ENCODE measurements around the gene DOCK9.

GRCh38 chr13:98785405-98785804, 192.5 kb downstream of the DOCK9 start:
- TF ChIP-seq JUN (CRISPR knock-in tag; IDR thresholded peaks at IDR 0.05) (no peak), CREB1 (CRISPR knock-in tag; IDR thresholded peaks at IDR 0.05) (no peak), MLX (CRISPR knock-in tag; IDR thresholded peaks at IDR 0.05) (no peak), CTCF (IDR thresholded peaks at IDR 0.05) (no peak), SMAD4 (CRISPR knock-in tag; IDR thresholded peaks at IDR 0.05) (no peak), FOXJ3 (CRISPR knock-in tag; IDR thresholded peaks at IDR 0.05; ENCODE audit: borderline replicate concordance) (no peak), EMX1 (CRISPR knock-in tag; IDR thresholded peaks at IDR 0.05) (no peak), TP53 (CRISPR knock-in tag; IDR thresholded peaks at IDR 0.05) (no peak), IRF2 (CRISPR knock-in tag; IDR thresholded peaks at IDR 0.05; ENCODE audit: borderline replicate concordance, low read depth) (no peak), PRRX2 (CRISPR knock-in tag; IDR thresholded peaks at IDR 0.05) (no peak), ZNF416 (CRISPR knock-in tag; IDR thresholded peaks at IDR 0.05) (no peak)
- TF ChIP-seq, protein P1, sequence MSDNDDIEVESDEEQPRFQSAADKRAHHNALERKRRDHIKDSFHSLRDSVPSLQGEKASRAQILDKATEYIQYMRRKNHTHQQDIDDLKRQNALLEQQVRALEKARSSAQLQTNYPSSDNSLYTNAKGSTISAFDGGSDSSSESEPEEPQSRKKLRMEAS (CRISPR knock-in tag; IDR thresholded peaks at IDR 0.05), result no peak

Data from WTC11 (cell line).